Activated CD8-positive, alpha-beta memory T cell treated with anti-CD3 and anti-CD28 coated beads for 48 hours (primary cell): Measurements from ENCODE around the gene POLD2.

Experiments
- DNase-seq, 3 experiments: peaks; one replicate each; pipeline ENCODE4 v3.0.0-alpha.2; 2020; ENCODE audit warnings: low read depth in 2 of 3, low spot score in 2 of 3

Gene POLD2

DNA sequence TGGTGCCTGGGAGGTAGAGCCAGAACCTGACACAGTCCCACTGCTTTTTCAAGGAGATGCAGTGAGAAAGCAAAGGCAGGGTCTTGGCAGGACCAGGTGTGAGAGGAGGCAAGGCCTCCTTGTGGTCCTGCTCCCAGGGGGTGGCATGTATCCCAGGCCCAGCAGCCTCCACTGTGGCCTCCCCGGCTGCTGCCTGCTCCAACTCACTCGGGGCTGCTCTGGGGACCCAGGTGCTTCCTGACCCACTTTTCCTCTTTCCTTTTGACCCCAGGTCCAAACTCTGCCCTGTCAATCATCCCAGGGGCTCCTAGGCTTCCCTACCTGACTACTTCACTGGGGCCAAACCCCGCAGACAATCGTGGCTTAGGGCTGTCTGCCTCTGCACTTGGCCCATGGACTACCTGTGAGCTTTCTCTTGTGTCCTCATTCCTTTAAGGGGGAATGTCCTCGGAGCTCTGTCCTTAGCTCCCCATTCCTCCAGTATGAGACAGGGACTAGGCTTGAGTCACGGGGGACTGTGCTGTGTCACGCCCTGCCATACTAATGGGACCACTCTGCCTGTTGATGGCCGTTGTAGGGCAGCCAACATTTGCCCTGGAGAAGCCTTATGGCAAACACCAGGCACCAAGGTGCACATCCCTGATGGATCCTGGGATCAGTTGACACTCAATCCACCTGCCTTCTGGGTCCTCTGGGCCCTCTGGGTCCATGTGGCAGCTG is 20.3 kb downstream of the POLD2 start:
- no peak for DNase-seq

DNA sequence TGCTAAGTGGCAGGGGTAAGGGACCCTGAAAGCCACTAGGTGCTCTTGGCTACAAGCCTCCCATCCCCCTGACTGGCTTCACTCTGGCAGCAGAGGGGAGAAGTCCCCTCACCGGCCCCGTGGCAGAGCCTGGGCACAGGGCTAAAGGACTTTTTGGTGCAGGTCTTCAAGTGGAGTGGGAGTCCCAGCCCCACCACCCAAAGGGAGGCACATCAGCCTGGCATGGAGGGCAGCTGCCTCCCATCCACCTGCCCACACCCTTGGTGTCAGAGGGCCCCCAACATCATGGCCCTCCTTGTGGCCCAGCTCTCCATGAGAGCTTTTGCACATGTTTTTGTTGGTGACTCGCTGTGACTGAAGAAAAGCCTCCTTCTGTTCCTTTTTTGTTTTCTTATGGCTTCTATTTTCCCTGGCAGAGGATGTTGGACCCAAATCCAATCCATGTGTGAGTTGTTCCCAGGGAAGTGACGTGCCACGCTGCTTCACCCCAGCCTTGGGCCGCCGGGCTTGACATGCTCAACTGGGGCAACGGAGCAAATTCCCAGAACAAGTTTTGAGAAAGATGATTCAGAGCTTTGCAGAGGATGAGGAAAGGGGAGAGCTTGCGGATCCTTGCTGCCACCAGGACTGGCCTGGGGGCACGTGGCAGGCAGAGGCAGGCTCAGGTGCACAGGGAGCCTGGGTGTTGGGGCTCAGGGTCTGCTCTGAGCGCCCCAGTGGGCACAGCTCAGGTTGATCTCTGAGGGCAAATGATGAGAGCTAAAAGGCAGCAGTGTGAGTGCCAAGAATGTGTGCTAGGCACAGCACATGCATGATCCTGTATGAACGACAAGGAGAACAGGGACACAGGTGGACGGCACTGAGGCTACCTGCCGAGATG is 21.1 kb downstream of the POLD2 start:
- DNase-seq, result no peak

DNA sequence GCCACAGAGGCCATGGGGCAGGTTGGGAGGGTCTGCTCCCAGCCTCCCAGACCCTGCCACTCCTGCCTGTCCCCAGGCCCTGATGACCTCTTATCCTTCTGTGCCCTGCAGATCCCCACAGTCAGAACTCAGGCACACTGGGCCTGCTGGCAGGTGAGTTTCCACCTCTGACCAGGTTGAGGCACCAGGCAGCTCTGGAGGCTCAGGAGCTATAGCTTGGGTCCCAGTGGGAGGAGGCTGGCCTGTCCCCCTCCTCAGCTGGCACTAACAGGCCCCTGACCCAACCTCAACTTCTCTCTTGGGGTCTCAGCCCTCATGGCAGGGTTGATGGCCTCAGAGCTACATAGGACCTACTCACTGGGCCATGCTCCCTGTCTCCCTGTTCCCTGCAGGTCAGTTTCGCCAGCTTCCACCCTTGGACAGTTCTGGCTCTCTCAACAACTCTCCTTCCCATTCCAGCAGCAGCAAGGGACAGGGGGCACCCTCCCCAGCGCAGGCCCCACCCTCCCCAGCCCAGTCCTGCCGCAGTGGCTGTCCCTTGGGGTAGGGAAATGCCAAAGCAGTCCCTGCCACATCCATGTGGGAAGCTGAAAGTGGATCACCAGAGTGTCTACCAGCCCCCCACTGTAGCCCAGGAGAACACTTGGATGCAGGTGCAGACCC is 21.9 kb downstream of the POLD2 start:
- no peak for DNase-seq

DNA sequence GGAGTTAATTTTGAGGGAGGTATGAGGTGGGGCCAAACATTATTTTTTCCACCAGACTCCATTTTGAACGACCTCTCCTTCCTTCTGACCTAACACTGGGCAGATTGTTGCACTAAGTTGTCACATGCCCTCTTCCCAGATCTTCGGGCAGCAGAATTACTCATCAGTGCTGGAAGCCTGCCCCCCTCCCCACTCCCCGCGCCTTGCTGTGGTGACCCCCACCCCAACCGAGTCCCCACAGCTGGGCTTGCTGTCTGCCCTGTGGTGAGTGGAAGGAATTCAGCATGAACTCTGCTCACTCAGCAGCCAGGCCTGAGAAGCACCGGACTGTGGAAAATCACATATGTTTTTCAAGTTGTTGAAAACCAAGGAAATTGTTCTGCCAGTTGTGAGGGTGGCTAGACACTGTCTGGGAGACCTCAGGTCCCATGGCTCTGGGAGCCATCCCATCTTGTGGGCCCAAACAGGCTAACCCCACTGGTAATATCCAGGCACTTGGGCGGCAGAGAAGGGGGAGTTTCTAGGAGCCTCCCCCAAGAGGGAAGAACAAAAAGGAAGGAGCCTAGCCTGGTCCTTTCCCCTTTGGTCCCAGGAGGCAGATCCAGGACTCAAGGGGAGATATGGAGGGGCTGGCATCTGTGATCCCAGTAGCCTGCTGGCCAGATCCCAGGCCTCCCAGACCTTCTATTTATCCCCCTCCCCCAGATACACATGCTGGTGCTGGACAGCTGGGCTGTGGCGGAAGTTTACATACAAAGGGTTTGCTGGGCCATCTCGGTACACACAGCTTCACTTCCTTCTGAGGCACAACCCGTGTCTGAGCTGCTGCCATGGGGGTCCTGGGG is 22.7 kb downstream of the POLD2 start:
- DNase-seq, result no peak

DNA sequence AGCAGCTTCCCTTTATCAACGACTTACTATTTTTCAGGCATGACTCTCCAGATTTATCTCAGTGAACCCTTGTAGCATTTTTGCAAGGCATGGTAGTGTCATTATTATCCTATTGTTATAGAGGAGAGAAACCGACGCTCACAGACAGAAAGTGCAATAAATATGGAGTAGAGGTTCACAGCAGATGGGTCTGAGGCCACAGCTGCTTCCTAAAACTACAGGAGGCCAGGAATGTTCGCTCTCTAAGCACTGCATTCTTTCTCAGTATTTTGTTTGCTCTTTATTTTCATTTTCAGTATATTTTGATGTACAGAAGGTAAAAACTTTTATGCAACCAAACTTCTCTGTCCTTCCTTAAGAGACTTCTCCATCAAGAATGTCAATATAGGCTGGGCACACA is 23.7 kb downstream of the POLD2 start:
- DNase-seq, result no peak

DNA sequence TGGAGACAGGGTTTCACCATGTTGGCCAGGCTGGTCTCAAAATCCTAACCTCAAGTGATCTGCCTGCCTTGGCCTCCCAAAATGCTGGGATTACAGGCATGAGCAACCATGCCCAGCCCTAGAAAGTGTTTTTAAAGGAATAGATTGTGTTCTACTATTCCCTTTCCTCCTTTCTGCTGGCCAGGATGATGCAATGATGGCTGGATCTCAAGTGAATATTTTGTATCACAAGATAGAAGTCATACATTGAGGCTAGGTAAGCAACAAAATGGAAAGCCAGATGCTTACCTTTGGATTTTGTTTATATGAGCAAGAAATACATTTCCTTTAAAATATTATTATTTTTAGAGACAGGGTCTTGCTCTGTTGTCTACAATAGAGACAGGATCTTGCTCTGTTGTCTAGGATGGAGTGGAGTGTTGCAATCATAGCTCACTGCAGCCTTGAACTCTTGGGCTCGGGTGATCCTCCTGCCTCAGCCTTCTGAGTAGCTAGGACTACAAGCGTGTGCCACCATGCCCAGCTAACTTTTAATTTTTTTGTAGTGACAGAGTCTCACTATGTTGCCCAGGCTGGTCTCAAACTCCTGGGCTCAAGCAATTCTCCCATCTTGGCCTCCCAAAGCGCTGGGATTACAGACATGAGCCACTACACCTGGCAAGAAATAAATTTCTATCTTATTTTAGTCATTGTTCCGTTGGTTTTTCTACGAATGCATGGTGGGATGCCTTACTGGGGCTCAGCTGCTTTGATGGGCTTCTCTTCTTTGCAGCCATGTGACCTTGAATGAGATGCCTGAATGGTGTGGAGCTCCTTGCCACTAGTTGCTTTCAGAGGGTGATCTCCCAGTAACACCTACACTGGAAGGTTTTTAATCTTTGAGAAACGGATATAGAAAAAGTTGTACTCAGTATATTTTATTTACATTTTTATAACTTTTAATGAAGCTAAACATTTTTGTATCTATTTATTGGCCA is 25.0 kb downstream of the POLD2 start:
- DNase-seq, result no peak

DNA sequence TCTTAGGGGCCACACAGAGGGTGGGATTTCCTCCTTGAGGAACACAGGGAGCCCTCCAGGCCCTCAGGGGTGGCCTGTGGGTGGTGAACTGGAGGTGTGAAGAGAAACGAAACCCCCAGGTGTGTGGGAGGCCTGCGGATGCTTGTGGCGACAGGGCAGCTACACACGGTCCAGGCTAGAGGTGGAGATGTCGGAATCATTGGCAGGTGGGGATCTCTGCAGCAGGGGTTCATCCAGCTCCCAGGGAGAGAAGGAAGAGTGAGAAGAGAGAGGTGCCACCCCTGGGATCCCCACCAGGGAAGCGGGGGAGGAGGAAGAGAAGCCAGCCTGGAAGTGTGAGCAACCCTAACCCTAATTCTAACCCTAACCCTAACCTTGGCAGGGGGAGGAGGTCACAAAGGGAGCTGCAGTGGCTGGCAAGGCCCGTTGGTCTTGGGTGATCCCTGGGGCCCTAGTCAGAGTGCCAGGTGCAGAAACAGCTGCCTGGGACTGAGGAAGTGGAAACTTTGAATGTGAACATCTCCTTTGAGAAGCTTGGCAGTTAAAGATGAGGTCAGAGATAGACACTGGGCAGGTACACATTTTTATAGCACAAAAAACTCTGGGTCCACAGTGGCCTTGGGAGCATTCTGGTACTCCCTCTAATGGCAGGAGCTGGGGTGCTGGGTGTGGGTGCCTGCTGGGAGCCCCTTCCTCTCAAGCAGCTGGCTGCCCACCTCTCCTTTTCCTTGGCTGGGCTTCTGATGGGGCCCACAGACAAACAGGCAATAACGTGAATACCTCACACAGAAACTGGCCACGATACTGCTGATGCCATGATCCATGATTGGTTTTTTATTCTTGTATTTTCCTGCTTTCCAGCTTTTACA is 26.1 kb downstream of the POLD2 start:
- no peak for DNase-seq

DNA sequence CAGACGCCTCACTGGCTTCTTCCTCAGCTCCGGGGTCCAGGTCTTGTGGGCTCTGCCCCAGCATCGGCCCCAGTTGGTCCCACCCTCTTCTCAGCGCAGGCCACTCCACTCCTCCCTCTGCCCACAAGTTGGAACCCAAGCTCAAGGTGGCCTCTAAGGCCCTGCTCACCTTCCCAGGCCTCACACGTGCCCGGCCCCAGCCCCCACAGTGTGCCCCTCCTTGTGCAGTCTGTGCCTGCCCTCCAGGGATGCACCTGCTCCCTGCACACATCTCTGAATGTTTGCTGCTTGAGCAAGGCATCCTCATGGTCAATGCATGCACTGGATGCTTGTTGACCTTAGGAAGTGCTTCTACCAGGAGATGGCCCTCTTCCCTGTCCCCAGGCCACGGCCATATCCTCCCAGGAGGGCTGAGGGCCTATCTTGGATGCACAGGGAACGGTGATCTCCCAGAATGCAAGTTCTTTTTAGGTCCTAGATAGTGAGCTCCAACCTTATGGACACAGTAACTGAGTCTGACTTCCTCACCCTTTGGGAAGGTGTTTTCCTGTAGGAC is 26.9 kb downstream of the POLD2 start:
- no peak for DNase-seq

DNA sequence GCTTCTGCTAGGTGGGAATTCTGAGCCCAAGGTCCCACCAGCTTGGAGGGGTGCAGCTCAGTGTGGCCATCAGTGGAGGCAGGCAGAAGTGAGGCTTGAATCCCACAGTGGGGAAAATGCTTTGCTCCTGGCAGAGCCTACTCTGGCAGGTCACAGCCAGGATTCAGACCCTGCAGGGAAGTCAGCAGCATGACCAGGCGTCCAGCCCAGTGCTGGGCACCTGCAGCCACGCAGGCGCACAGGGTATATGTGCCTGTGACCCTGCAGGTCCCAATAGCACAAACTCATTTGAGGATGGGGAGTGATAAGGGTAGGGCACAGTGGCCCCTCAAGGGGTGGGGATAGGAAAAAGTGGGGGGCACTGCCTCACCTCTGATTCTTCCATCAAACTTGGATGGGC is 27.6 kb downstream of the POLD2 start:
- no peak for DNase-seq

DNA sequence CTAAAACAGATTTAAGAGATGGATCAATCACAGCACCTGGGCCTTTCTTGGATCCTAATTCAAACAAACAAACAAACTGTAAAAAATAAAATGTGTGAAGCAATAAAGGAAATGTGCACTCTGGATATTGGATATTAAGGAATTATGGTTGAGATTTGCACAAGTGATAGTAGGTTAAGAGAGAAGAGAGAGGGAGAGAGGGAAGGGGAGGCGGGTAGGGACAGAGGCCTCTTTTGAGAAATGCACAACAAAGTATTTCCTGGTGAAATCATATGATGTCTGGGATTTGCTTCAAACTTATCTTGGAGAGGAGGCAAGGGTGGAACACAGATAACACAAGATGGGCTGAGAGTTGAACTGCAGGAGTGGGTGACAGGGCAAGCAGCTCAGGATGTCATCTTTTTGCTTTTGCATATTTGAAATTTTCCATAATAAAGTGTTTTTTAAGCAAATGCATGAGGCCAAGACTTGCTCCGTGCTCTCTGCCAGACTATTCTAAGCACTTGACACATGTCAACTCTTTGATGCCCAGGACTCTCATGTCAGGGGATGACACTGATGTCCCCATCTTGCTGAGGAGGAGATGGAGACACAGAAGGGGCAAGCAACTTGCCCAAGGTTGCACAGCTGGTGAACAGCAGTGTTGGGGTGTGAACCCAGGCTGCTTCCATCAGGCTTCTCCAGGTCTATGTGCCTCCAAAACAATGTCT is 28.3 kb downstream of the POLD2 start:
- no peak for DNase-seq

DNA sequence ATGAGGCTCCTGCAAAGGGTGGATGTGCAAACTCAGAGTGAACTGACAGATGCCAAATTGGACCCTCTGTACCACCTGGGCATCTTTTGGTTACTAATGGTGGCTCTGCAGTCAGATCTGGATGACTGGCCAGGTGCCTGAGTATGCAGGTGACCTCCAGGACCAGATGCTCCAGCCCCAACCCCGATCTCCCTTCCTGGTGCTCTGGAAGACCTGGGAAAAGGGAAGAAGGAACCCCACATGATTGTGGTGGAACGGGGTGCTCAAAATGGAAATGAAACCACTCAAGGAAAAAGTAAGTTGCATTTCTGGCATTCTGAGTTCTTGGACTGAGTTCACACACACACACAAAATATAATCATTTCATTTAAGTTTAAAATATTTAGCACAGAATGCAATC is 29.0 kb downstream of the POLD2 start:
- no peak for DNase-seq

DNA sequence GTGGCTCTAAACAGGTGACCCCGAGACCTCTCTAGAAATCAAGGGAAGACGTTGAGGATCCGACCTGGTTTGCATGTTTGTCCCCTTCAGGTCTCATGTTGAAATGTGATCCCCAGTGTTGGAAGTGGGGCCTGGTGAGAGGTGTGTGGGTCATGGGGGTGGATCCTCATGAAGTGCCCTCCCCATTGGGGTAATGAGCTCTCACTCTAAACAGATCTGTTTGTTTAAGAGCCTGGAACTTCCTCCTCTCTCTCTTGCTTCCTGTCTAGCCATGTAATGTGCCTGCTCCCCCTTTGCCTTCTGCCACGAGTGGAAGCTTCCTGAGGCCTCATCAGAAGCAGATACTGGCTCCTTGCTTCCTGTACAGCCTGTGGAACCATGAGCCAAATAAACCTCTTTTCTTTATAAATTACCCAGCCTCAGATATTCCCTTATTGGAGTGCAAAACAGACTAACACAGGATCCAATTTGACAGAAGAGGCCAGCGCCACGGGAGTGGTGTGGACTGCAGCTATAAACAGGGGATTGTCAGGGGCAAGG is 30.2 kb downstream of the POLD2 start:
- no peak for DNase-seq

DNA sequence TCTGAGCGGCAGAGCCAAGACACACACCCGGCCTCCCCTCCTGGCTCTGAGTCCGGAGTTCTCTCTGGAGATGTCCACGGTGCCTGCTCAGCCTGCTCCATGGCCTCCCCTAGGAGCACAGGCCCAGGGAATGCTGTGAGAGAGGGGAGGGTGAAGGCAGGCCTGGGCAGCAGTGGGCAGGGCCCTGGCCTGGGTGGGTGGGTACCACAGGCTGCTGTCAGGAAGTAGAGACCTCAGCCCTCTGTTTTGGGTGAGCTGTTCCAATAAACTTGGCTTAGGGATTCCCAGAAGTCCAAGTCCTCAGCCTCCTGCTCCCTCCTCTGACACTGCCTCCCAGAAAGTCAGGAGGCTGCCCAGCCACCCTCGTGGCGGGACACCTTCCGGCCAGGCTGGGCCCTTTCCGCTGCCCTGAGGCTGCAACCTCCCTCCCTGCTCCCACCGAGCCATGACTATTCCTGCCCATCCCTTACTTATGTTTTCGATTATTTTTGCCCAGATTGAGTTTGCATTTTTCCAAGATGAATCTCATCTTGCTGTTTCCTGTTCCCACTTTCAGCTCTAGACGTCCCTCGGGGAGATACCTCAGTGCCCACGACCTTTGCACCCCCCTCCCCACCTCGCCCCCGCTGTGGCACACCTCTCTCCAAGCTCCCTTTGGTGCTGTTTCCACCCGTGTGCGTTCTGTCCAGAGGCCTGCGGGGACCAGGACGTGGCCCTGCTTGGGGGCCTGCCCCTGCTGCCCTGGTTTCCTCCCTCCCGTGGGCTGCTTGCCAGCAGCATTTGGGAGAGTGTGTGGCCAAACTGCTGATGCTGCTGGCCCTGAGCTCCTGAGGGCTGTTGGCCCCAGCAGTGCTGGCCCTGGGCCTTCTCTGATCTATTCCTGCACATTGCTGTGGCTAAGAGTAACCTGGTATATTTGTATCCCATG is 35.2 kb downstream of the POLD2 start:
- DNase-seq, result no peak

DNA sequence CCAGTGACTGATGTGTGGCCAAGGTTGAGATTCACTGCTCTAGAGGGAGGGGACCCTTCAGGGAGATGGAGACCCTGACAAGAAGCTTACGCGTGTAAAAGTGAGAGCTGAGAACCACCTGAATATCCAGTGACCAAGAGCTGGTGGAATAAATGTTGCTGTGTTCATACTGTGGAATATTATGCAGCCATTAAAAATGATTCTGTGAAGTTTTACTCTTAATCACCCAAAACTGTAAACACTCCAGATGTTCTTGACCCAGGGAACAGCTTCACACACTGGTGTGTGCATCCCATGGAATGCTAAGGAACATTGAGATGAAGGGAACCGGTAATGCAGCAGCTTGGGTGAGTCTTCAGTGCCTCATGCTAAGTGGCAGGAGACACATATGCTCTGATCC is 36.7 kb downstream of the POLD2 start:
- no peak for DNase-seq

DNA sequence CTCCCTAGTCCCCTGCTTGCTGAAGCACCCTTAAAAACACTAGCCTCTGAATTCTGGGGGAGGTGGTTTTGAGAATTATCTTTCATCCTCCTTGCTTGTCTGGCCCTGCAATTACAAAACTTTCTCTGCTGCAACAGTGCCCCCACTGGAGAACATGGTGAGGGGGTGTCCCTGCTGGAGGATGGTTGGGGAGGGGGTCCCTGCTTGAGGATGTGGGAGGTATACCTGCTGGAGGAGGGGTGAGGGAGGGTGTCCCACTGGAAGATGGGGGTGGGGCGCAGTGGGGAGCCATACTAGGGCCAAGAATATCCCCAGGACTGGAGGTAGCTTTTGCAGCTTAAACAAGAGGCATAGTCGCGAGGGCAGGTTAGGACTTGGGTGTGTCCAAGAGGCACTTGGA is 37.8 kb downstream of the POLD2 start:
- DNase-seq, result no peak

DNA sequence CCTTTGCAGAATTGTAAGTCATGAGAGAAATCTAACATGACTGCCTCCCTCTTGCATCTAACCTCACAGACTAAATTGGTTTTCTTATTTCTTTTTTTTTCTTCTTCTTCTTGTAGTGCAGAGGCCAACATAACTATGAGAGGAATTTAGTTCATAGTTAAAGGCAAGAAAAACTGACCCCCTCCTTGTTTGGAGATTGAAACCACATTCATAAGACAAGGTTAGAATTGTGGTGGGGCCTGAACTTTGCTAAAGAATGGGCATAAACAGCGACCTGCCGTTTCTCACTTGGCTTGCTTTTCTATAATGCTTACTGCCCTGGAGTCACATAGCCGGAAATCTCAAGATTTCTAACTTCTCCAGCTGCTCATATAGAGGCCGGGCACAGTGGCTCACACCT is 38.6 kb downstream of the POLD2 start:
- DNase-seq, result no peak

DNA sequence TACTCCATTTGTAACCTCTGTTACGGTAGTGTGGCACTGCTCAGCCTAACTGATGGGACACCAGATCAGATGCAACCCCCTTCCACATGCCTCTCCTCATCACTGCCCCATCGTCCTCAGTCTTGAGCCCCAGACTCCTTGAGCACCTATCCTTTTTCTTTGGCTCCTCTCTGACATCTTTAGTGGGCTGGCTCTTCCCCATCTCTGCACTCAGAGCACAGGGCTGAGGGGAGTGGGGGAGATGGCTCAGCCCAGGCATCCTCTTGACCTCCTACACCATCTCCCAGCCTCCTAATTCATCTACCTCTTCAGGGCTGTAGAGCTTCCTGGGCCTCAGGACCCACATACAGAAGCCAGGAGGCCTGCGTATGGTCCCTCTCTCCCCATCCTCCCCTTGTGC is 39.6 kb downstream of the POLD2 start:
- DNase-seq, result no peak
